ENCODE data around the gene STX16.
"Not testable (repeated sequence)": the region's sequence is repeated elsewhere in the genome, so short reads cannot be mapped to it uniquely, and the experiment has no call there.

- not testable (repeated sequence) for TF ChIP-seq CTCF (conservative IDR thresholded peaks at IDR 0.05); ZFX (IDR thresholded peaks at IDR 0.05)
These were observed 2.6 kb upstream of the STX16 start for GRCh38 chr20:58648502-58648825.
